Measurements from ENCODE around the gene AGFG1. TPM values are rescaled to one million over a fixed set of nuclear protein-coding genes. Genes with fewer than 3 reads are reported as not detected.

AGFG1 gene
- total RNA-seq, 1 experiment from 2014 or later = 72.5 TPM

DNA sequence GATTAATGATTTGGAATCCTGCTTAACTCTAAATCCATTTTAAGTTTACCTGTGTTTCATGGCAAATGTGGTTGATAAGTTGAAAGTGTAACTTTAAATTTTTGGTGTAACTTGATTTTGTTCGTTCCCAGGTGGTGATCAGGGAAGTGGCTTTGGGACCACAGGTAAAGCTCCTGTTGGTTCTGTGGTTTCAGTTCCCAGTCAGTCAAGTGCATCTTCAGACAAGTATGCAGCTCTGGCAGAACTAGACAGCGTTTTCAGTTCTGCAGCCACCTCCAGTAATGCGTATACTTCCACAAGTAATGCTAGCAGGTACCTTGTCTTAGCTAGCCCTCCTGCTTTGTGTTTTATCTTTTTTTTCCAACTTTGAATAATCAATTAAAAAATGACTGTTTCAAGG, 62.8 kb downstream of the AGFG1 start (continued):
- TF ChIP-seq, protein P1, sequence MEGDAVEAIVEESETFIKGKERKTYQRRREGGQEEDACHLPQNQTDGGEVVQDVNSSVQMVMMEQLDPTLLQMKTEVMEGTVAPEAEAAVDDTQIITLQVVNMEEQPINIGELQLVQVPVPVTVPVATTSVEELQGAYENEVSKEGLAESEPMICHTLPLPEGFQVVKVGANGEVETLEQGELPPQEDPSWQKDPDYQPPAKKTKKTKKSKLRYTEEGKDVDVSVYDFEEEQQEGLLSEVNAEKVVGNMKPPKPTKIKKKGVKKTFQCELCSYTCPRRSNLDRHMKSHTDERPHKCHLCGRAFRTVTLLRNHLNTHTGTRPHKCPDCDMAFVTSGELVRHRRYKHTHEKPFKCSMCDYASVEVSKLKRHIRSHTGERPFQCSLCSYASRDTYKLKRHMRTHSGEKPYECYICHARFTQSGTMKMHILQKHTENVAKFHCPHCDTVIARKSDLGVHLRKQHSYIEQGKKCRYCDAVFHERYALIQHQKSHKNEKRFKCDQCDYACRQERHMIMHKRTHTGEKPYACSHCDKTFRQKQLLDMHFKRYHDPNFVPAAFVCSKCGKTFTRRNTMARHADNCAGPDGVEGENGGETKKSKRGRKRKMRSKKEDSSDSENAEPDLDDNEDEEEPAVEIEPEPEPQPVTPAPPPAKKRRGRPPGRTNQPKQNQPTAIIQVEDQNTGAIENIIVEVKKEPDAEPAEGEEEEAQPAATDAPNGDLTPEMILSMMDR (IDR thresholded peaks at IDR 0.05 in 2 of 3, conservative IDR thresholded peaks at IDR 0.05 in 1 of 3; ENCODE audit: borderline replicate concordance in 1 of 3, insufficient read depth in 1 of 3, low read depth in 2 of 3, low read length in 2 of 3) = no peak
- TF ChIP-seq CBX3 (IDR thresholded peaks at IDR 0.05; ENCODE audit: low read depth) (no peak), SP1 (IDR thresholded peaks at IDR 0.05; ENCODE audit: low read depth) (no peak), FOSL1 (IDR thresholded peaks at IDR 0.05; ENCODE audit: low read depth) (no peak), YY1 (IDR thresholded peaks at IDR 0.05; ENCODE audit: extremely low read depth, insufficient replicate concordance, low read depth, low read length) (no peak), ZNF274 (IDR thresholded peaks at IDR 0.05; ENCODE audit: low read depth, low read length) (no peak)
- TF ChIP-seq, protein P2, sequence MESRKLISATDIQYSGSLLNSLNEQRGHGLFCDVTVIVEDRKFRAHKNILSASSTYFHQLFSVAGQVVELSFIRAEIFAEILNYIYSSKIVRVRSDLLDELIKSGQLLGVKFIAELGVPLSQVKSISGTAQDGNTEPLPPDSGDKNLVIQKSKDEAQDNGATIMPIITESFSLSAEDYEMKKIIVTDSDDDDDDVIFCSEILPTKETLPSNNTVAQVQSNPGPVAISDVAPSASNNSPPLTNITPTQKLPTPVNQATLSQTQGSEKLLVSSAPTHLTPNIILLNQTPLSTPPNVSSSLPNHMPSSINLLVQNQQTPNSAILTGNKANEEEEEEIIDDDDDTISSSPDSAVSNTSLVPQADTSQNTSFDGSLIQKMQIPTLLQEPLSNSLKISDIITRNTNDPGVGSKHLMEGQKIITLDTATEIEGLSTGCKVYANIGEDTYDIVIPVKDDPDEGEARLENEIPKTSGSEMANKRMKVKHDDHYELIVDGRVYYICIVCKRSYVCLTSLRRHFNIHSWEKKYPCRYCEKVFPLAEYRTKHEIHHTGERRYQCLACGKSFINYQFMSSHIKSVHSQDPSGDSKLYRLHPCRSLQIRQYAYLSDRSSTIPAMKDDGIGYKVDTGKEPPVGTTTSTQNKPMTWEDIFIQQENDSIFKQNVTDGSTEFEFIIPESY (IDR thresholded peaks at IDR 0.05; ENCODE audit: extremely low read depth, insufficient replicate concordance, low read length) = no peak

DNA sequence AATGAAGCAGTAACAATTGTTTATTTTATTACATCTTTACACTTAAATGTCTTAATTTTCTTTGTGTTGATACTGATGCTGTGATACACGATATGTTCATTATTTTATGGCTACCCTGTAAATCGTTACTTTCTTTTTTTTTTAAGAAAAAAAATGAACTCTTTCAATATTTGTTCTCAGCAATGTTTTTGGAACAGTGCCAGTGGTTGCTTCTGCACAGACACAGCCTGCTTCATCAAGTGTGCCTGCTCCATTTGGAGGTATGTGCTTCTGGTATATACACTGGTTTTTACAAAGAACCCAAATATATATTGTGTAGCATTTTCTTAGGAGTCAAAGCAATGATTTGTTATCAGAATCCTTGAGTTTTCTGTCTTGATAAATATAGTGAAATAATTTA, 64.5 kb downstream of the AGFG1 start:
- Histone ChIP-seq H3K9me2 (ENCODE audit: insufficient read depth) (no peaks in the 10 kb centered on the region), H3K4me2 (ENCODE audit: low read length) (no peak overlapping the region), H2AFZ (ENCODE audit: low read depth, low read length, poor library complexity, severe bottlenecking) (no peak overlapping the region), H3K9me3 (ENCODE audit: control insufficient read depth in 1 of 2, insufficient read depth in 1 of 2, low read depth in 1 of 2, low read length in 2 of 2) (no peaks in the 10 kb centered on the region), H3K27me3 (ENCODE audit: insufficient read depth, low read length) (no peaks in the 10 kb centered on the region), H3K27ac (ENCODE audit: low read depth, low read length) (no peak overlapping the region), H3K4me1 (ENCODE audit: control insufficient read depth in 1 of 2, insufficient read depth in 2 of 2, low read length in 2 of 2) (no peaks in the 10 kb centered on the region), H4K20me1 (ENCODE audit: insufficient read depth) (no peaks in the 10 kb centered on the region; the same call in 1 of the 2 replicates), H3K36me3 (ENCODE audit: control insufficient read depth in 1 of 2, insufficient read depth in 2 of 2, low read length in 2 of 2) (peaks cover 18 to 40% of the 10 kb centered on the region in 2 experiments; a peak in 3 of 4 replicates), H3K9ac (ENCODE audit: low read length) (no peak overlapping the region), H3K4me3 (replicated peaks in 1 of 2; ENCODE audit: low read depth in 1 of 2, low read length in 2 of 2) (no peak overlapping the region), H3K79me2 (ENCODE audit: insufficient read depth, low read length) (no peaks in the 10 kb centered on the region)
- ATAC-seq (no peak), DNase-seq (ENCODE audit: low read depth, low spot score) (no peak)
- intact Hi-C loops (cut with micrococcal nuclease) = no loop called here
- ChIA-PET POLR2A (no interaction called here), CTCF (no interaction called here), RAD21 (ENCODE audit: low non-redundant PET in 1 of 2, low total read pairs in 2 of 2, uncharacterized antibody in 2 of 2, unreplicated experiment in 2 of 2) (no interaction called here)
- TF ChIP-seq EZH2 (IDR thresholded peaks at IDR 0.05) (no peak), RAD21 (IDR thresholded peaks at IDR 0.05; ENCODE audit: low read depth) (no peak), ZNF274 (IDR thresholded peaks at IDR 0.05; ENCODE audit: low read depth, low read length) (no peak), TCF7L2 (IDR thresholded peaks at IDR 0.05; ENCODE audit: borderline replicate concordance, extremely low read depth, insufficient read depth, insufficient read length) (no peak), YY1 (IDR thresholded peaks at IDR 0.05; ENCODE audit: extremely low read depth, insufficient replicate concordance, low read depth, low read length) (no peak), SRF (IDR thresholded peaks at IDR 0.05; ENCODE audit: low read depth) (no peak), ELF1 (IDR thresholded peaks at IDR 0.05; ENCODE audit: borderline replicate concordance, low read depth) (no peak), ZFX (IDR thresholded peaks at IDR 0.05) (no peak), POLR2AphosphoS5 (IDR thresholded peaks at IDR 0.05; ENCODE audit: low read depth, low read length) (no peak), FOSL1 (IDR thresholded peaks at IDR 0.05; ENCODE audit: low read depth) (no peak)
- BruUV-seq (replicated peaks) = no TSS peak

All from HCT116 (cell line).